WTC11 (cell line): Measurements from ENCODE around the gene PPP1R1B. TPM values are rescaled to one million over a fixed set of nuclear protein-coding genes. Genes with fewer than 3 reads are reported as not detected.

Source experiments
- ATAC-seq: fragments of 200-7000 bp; cut with Tn5 transposase; 2 replicates; pipeline ENCODE4 v1.10.0; 2021; ENCODE audit warnings: mild to moderate bottlenecking, moderate library complexity
- CTCF ChIA-PET: fragments of 300-600 bp; sonication (Branson Sonifier 250); formaldehyde crosslinking; loops from one replicate; lab custom pipeline; 2021; ENCODE audit warnings: antibody characterized with exemption; lab: Charles Lee
- POLR2A ChIA-PET: fragments of 350-600 bp; sonication (Branson Sonifier 250); formaldehyde crosslinking; loops from one replicate; lab custom pipeline; 2021; ENCODE audit warnings: antibody characterized with exemption; lab: Charles Lee
- DNase-seq: peaks from one replicate; pipeline ENCODE4 v3.0.0; 2021; ENCODE audit warnings: low spot score
- H3K27ac Mint-ChIP-seq: 2 replicates; pipeline ENCODE4 v1.8.0; 2021; ENCODE audit warnings: mixed read lengths
- H3K27me3 Mint-ChIP-seq: 2 replicates; pipeline ENCODE4 v1.8.0; 2021; ENCODE audit warnings: low read depth, mild to moderate bottlenecking, moderate library complexity, mixed read lengths
- H3K36me3 Mint-ChIP-seq: 2 replicates; pipeline ENCODE4 v1.8.0; 2021; ENCODE audit warnings: mixed read lengths
- H3K4me1 Mint-ChIP-seq: 2 replicates; pipeline ENCODE4 v1.8.0; 2022; ENCODE audit warnings: mixed read lengths
- H3K4me3 Mint-ChIP-seq: 2 replicates; pipeline ENCODE4 v1.8.0; 2021; ENCODE audit warnings: mild to moderate bottlenecking, moderate library complexity, mixed read lengths
- H3K9me3 Mint-ChIP-seq: 2 replicates; pipeline ENCODE4 v1.8.0; 2021; ENCODE audit warnings: mixed read lengths
- AR ChIP-seq: fragments of 250-450 bp; sonication (Bioruptor Pico); IDR thresholded peaks from 2 replicates; pipeline ENCODE4 v1.9.0; 2021; ENCODE audit warnings: mild to moderate bottlenecking
- CBFB ChIP-seq: sonication (generic); formaldehyde crosslinking; IDR thresholded peaks from 2 replicates; pipeline ENCODE4 v1.8.1; 2022; ENCODE audit warnings: mild to moderate bottlenecking, low read depth, missing genetic modification reagents
- FOXJ3 ChIP-seq: sonication (generic); formaldehyde crosslinking; IDR thresholded peaks from 2 replicates; pipeline ENCODE4 v1.9.0; 2021; ENCODE audit warnings: missing genetic modification reagents, mild to moderate bottlenecking, borderline replicate concordance
- GTF2I ChIP-seq: fragments of 250-450 bp; sonication (Bioruptor Pico); conservative IDR thresholded peaks from 2 replicates; pipeline ENCODE4 v1.4.0; 2021; ENCODE audit warnings: mild to moderate bottlenecking
- MXD4 ChIP-seq: fragments of 250-450 bp; sonication (Bioruptor Pico); IDR thresholded peaks from 2 replicates; pipeline ENCODE4 v1.8.0; 2021; ENCODE audit warnings: mild to moderate bottlenecking, moderate library complexity, borderline replicate concordance
- NR2C2 ChIP-seq: sonication (generic); formaldehyde crosslinking; IDR thresholded peaks from 2 replicates; pipeline ENCODE4 v1.8.0; 2022; ENCODE audit warnings: mild to moderate bottlenecking, missing genetic modification reagents
- SP1 ChIP-seq: sonication (generic); formaldehyde crosslinking; conservative IDR thresholded peaks from 2 replicates; pipeline ENCODE4 v1.8.1; 2022; ENCODE audit warnings: missing genetic modification reagents
- ZNF219 ChIP-seq: sonication (generic); formaldehyde crosslinking; IDR thresholded peaks from 2 replicates; pipeline ENCODE4 v1.8.0; 2023; ENCODE audit warnings: missing genetic modification reagents, mild to moderate bottlenecking, borderline replicate concordance
- ZNF423 ChIP-seq: fragments of 250-450 bp; sonication (Bioruptor Pico); IDR thresholded peaks from 2 replicates; pipeline ENCODE4 v2.1.2; 2022; ENCODE audit warnings: mild to moderate bottlenecking, moderate library complexity
- total RNA-seq: library from RNA; stranded (reverse); gene quantifications from 3 replicates; pipeline ENCODE4 v1.2.3, GENCODE V29; 2021
- TF ChIP-seq, protein P1 (sequence below): fragments of 250-450 bp; sonication (Bioruptor Pico); IDR thresholded peaks from 2 replicates; pipeline ENCODE4 v1.9.0; 2021; ENCODE audit warnings: mild to moderate bottlenecking, borderline replicate concordance
- TF ChIP-seq, protein P2 (sequence below): fragments of 250-450 bp; sonication (Bioruptor Pico); IDR thresholded peaks from 2 replicates; pipeline ENCODE4 v1.8.0; 2021; ENCODE audit warnings: mild to moderate bottlenecking

The PPP1R1B gene
- total RNA-seq, 1 experiment from 2014 or later, result 20.5 TPM

DNA sequence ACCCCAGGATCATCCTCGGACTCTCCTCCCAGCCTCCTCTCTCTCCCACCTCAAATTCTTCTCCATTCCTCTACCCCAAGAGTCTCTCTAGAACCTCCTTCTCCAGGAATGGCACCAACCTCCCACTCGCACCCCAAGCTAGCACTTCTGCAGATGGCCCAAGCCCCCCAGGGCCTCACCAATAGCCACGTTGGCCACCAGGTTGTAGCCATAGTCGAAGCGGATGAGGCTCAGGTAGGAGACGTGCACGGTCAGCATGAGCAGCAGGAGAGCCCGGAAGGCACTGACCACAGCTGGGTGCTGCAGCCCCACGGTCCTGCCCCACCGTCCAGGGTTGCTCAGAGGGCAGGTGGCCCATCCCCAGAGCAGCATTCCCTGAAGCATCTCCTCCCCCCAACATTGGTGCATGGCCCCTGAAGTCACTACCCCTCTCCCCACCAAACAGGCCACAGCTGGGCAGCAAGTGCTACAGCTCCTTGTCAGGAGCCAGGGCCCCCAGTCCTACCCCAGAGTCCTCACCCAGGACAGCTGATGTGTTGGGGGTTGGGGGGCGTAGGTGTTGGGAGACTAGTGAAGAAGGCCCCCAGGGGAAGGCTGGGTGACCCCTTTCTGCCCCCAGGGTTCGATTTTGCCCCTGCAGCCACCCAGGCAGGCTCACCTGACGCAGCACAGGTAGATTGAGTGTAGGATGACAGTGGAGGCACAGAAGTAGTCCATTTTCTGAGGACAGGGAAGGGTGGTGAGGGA lies 46.8 kb downstream of the PPP1R1B start:
- ChIA-PET CTCF (interaction anchor here (1.7 to 18.0 kb wide), 5 partner anchors 10 to 48 kb away, joined by 3 to 876 read pairs (median 18); partner anchors contain the start of genes PGAP3 and PPP1R1B), POLR2A (no interaction called here)
- no peak for DNase-seq
- H3K36me3 Mint-ChIP-seq, result no peaks in the 10 kb centered on the region
- peaks cover 31% of the 10 kb centered on the region for H3K4me1 Mint-ChIP-seq
- no peak overlapping the region for H3K4me3 Mint-ChIP-seq
- H3K27ac Mint-ChIP-seq, result no peak overlapping the region
- ATAC-seq, result no peak
- H3K9me3 Mint-ChIP-seq, result no peaks in the 10 kb centered on the region
- TF ChIP-seq NR2C2 (CRISPR knock-in tag), result no peak
- TF ChIP-seq FOXJ3 (CRISPR knock-in tag), result no peak
- H3K27me3 Mint-ChIP-seq, result peaks cover 20% of the 10 kb centered on the region

DNA sequence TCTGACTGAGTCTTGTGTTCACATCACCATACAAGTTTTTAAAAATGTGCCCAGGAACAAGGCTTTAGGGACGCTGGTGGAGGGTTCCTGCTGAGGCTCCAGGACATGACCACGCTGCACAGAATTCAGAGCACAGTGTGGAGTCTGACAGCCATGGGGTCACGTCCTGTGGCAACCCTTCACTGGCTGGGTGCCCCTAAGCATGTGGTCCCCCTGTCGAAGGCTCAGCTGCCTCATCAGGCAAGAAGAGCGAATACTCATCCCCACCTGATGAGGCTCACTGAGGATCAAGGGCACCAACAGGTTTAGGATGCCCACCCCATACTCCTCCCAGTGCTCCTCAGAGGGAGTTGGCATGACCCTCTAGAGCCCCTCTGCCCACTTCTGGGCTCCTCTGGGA lies 47.4 kb downstream of the PPP1R1B start:
- DNase-seq (no peak), ATAC-seq (no peak)
- H3K4me1 Mint-ChIP-seq, result peaks cover 31% of the 10 kb centered on the region
- no peak overlapping the region for H3K4me3 Mint-ChIP-seq
- CTCF ChIA-PET, result interaction anchor here (0.7 to 18.0 kb wide), 8 partner anchors 9 to 56 kb away, joined by 3 to 876 read pairs (median 6); partner anchors contain the start of genes ERBB2, MIEN1, PGAP3 and PPP1R1B
- peaks cover 13% of the 10 kb centered on the region for H3K27me3 Mint-ChIP-seq
- POLR2A ChIA-PET, result no interaction called here
- no peak for TF ChIP-seq GTF2I (CRISPR knock-in tag)
- TF ChIP-seq MXD4 (CRISPR knock-in tag), result no peak
- no peak for TF ChIP-seq SP1 (CRISPR knock-in tag)
- no peak for TF ChIP-seq ZNF219
- TF ChIP-seq AR (CRISPR knock-in tag), result no peak
- TF ChIP-seq, protein P1, sequence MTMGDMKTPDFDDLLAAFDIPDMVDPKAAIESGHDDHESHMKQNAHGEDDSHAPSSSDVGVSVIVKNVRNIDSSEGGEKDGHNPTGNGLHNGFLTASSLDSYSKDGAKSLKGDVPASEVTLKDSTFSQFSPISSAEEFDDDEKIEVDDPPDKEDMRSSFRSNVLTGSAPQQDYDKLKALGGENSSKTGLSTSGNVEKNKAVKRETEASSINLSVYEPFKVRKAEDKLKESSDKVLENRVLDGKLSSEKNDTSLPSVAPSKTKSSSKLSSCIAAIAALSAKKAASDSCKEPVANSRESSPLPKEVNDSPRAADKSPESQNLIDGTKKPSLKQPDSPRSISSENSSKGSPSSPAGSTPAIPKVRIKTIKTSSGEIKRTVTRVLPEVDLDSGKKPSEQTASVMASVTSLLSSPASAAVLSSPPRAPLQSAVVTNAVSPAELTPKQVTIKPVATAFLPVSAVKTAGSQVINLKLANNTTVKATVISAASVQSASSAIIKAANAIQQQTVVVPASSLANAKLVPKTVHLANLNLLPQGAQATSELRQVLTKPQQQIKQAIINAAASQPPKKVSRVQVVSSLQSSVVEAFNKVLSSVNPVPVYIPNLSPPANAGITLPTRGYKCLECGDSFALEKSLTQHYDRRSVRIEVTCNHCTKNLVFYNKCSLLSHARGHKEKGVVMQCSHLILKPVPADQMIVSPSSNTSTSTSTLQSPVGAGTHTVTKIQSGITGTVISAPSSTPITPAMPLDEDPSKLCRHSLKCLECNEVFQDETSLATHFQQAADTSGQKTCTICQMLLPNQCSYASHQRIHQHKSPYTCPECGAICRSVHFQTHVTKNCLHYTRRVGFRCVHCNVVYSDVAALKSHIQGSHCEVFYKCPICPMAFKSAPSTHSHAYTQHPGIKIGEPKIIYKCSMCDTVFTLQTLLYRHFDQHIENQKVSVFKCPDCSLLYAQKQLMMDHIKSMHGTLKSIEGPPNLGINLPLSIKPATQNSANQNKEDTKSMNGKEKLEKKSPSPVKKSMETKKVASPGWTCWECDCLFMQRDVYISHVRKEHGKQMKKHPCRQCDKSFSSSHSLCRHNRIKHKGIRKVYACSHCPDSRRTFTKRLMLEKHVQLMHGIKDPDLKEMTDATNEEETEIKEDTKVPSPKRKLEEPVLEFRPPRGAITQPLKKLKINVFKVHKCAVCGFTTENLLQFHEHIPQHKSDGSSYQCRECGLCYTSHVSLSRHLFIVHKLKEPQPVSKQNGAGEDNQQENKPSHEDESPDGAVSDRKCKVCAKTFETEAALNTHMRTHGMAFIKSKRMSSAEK (CRISPR knock-in tag), result no peak
- TF ChIP-seq, protein P2, sequence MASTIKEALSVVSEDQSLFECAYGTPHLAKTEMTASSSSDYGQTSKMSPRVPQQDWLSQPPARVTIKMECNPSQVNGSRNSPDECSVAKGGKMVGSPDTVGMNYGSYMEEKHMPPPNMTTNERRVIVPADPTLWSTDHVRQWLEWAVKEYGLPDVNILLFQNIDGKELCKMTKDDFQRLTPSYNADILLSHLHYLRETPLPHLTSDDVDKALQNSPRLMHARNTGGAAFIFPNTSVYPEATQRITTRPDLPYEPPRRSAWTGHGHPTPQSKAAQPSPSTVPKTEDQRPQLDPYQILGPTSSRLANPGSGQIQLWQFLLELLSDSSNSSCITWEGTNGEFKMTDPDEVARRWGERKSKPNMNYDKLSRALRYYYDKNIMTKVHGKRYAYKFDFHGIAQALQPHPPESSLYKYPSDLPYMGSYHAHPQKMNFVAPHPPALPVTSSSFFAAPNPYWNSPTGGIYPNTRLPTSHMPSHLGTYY (CRISPR knock-in tag), result no peak
- H3K27ac Mint-ChIP-seq, result no peak overlapping the region
- no peaks in the 10 kb centered on the region for H3K36me3 Mint-ChIP-seq
- H3K9me3 Mint-ChIP-seq, result no peaks in the 10 kb centered on the region

DNA sequence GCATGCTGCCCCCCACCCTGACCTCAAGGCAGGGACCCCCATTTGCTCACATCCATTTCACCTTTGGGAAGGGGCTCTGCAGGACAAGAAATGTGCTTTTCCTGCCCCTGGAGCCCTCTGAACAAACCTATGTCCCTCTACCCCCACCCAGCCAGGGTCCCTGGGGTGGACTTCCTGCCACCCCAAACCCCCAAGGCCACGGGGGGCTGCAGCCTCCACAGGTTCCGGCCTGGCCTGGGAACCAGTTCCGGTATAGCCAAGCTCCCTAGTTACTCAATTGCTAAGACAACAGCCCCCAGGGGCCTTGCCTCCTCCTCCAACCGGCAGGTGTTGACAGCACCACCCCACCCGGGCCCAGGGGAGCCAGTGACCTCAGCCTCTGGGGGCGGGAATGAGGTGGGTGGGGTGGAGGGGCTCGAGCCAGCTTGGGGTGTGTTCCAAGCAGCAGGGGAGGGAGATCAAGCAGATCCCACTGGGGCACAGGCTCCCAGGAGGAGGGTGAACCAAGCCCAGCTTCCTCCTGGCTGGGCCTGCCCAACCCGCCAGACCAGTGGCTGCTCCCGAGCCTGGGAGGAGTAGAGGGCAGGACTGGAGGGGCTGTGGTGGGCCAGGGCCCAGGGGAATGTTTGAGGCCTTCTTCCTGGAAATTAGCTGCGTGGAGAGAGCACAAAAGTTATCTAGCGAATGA lies 48.1 kb downstream of the PPP1R1B start:
- ChIA-PET CTCF (interaction anchor here (0.6 to 18.0 kb wide), 10 partner anchors 9 to 298 kb away, joined by 3 to 876 read pairs (median 5); partner anchors contain the start of genes ERBB2, MIEN1, PGAP3 and PPP1R1B), POLR2A (no interaction called here)
- Mint-ChIP-seq H3K27me3 (peaks cover 10% of the 10 kb centered on the region), H3K4me3 (no peak overlapping the region), H3K9me3 (no peaks in the 10 kb centered on the region)
- no peak for TF ChIP-seq CBFB (CRISPR knock-in tag)
- TF ChIP-seq ZNF423 (CRISPR knock-in tag), result 0 out of 2 replicates have a peak, but pooled peaks have one; percentile 17
- TF ChIP-seq, all 79 proteins: peak for 1
- peak; percentile 36 for ATAC-seq
- DNase-seq, result no peak
- H3K36me3 Mint-ChIP-seq, result no peaks in the 10 kb centered on the region
- H3K27ac Mint-ChIP-seq, result no peak overlapping the region; the same call in 1 of the 2 replicates
- H3K4me1 Mint-ChIP-seq, result peaks cover 29% of the 10 kb centered on the region
